OCI-LY3 (cell line): ENCODE data around the gene GJC3.

Experiments
- EZH2phosphoT487 ChIP-seq: fragments of 200-600 bp; shearing (Covaris generic); IDR thresholded peaks from 2 replicates; pipeline ENCODE4 v1.6.1; 2018; ENCODE audit warnings: antibody characterized with exemption, mixed run types, low read depth
- TF ChIP-seq, protein P1 (sequence below): fragments of 200-600, 300-600 bp; sonication (generic); IDR thresholded peaks from 2 replicates; pipeline ENCODE4 v1.5.1; 2014; ENCODE audit warnings: antibody characterized with exemption, low read length, low read depth

DNA sequence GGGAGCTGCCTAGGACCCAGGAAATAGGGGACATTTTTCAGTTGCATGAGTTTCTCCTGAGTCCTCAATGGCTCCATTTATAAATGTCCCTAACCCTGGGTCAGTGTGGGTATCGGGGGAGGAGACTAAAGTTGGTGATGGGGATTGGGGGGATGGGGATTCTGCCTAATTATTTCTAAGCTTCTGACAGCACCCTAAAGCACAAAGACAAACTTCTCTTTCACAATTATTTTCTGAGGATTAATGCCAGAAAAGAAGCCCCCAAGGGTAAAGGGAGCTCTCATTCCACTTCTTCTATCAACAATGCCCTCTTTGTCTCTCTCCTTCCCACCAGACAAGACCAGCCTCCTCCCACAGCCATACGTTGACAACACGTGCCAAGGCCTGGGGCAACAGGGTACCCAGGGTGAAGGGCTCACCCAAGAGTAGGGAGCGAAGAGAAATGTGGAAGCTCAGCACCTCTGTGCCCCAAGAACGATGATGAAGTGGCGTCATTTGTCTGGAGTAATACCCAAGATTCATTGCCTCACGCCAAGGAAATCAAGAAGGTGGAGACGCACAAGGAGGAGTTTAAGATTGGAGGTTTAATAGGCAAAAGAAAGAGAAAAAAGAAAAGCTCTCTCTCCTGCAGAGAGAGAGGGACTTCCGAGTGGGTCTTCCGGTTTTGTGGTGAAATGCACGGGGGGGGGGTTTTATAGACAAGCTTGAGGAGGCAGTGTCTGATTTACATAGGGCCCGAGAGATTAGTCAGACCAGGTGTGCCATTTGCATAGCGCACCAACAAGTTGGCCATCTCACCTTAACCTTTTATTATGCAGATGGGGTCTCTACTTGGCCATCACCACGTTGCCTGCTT, 14.4 kb upstream of the GJC3 start:
- TF ChIP-seq, protein P1, sequence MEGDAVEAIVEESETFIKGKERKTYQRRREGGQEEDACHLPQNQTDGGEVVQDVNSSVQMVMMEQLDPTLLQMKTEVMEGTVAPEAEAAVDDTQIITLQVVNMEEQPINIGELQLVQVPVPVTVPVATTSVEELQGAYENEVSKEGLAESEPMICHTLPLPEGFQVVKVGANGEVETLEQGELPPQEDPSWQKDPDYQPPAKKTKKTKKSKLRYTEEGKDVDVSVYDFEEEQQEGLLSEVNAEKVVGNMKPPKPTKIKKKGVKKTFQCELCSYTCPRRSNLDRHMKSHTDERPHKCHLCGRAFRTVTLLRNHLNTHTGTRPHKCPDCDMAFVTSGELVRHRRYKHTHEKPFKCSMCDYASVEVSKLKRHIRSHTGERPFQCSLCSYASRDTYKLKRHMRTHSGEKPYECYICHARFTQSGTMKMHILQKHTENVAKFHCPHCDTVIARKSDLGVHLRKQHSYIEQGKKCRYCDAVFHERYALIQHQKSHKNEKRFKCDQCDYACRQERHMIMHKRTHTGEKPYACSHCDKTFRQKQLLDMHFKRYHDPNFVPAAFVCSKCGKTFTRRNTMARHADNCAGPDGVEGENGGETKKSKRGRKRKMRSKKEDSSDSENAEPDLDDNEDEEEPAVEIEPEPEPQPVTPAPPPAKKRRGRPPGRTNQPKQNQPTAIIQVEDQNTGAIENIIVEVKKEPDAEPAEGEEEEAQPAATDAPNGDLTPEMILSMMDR: no peak
- TF ChIP-seq EZH2phosphoT487: no peak
